GF-D8 (cell line): ENCODE data around the gene HOXA7.

Experiments used
- DNase-seq: peaks from one replicate; lab custom pipeline; 2025; lab: John Stamatoyannopoulos, UW

Gene HOXA7

DNA sequence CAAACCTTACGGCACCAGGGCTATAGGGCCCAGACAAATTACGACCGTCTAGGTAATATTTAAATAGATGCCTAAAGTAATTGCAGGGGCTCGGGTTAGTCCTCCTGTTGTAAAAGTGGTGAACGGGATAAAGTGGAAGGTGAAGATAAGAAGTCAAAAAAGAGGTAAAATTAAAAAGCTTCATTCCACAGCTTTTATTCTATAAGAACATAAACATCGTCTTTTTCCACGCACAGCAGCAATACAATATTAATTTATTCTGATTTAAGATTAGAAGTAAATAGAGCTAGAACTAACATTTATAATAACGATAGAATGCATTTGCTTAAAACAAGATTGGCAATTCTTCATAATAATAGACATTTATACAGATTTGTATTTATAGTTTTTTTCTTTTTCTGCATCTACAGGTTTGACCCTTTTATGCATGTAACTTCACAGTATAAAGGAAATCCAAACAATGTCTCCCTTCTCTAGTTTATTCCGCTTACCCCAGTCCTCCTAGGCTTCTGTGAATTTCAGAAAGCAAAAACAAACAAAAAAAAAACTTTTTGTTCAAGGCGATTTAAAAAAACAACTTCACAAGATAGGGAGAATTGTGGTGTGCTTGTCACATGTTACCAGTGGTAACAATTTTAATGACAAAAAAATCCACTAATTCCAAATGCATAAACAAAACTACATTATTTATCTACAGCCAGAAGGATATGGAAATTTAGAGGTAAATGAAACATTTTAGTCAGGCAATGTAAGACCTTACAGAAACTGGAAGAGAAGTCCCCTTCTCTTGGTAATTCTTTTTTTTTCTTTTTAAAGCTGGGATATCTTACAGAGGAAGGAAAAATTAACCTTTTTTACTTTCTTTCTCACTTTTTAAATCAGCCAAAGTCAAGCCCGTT lies 14.2 kb upstream of the HOXA7 start:
- DNase-seq, result no peak

DNA sequence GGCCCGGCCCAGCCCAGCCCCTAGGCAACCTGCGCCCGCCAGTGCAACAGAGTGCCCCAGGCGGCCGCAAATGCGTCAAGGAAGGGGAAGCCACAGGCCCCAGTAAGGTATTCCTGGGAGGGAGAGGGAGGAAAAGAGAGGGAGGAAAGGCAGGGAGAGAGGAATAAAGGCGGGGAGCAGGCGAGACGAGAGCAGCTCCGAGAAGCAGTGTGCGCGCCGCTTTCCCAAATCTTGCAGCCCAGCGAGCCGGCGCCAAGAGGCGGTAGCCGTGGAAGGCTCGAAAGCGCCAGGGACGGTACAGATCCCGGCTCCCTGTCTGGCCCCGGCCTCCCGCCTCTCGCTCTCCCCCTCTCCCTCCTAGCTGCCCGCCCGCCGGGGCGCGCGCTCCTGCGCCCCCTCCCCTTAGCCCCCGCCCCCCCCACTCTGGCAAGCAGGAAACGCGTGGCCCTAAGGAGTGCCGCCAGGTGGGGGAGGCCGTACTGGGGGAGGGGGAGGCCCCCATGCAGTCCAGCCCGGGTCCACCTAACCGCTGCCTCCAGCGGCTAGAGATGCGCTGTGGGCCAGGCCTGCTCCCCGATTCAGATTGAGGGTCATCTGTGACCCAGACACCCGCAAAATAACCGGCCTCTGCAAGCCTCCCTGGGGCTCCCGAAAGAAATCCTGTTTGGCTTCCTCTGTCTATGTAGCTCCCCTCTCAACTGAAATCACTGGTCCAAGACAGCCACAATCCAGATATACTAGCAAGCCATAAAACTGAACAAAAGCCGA lies 13.4 kb upstream of the HOXA7 start:
- DNase-seq, result no peak

DNA sequence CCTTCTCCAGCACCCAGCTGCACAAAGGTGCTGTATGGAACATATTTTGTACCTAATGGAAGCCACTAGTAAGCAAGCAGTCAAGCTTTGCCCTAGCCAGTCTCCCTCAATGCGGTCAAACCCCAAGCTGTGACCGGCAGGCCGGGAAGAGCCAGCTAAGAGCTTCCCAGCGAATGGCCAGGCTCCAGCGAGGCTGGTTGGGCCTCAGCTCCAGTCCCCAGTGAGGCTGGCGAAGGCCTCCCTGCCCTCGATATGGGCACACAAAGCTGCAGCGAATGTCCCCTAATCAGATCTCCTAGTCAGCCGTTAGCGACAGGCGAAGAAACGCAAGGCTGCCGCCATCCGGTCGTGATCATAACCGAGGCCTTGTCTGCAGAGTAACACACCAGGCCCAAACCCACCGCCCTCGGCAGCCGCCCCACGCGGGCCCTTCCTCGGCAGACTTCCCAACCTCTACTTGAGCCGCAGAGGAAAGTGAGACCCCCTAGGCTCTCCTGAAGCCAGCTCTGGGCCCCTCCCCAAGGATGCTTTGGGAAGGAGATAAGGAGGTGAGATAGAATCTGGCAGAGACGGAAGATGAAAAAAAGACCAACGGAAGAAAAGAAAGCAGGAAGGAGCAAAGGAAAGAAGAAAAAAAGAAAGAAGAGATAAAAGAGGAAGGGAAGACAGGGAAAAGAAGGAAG lies 11.9 kb upstream of the HOXA7 start:
- peak; percentile 85 for DNase-seq

DNA sequence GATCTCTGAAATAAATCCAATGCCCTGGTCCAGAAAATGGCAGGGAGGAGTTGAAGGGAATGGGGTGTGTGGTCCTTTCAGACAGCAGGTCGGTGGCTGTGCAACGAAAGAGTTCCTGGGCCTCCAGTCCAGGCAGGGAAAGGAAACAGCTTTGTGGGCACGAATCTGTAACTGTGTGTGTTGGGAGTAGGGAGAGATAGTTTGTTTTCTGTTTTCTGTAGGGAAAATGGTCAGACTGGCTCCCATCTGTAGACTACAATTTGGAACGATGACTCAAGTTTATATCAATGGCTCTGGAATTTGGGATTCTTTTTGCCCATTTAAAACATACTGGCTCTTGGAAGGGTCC lies 11.4 kb upstream of the HOXA7 start:
- DNase-seq, result no peak

DNA sequence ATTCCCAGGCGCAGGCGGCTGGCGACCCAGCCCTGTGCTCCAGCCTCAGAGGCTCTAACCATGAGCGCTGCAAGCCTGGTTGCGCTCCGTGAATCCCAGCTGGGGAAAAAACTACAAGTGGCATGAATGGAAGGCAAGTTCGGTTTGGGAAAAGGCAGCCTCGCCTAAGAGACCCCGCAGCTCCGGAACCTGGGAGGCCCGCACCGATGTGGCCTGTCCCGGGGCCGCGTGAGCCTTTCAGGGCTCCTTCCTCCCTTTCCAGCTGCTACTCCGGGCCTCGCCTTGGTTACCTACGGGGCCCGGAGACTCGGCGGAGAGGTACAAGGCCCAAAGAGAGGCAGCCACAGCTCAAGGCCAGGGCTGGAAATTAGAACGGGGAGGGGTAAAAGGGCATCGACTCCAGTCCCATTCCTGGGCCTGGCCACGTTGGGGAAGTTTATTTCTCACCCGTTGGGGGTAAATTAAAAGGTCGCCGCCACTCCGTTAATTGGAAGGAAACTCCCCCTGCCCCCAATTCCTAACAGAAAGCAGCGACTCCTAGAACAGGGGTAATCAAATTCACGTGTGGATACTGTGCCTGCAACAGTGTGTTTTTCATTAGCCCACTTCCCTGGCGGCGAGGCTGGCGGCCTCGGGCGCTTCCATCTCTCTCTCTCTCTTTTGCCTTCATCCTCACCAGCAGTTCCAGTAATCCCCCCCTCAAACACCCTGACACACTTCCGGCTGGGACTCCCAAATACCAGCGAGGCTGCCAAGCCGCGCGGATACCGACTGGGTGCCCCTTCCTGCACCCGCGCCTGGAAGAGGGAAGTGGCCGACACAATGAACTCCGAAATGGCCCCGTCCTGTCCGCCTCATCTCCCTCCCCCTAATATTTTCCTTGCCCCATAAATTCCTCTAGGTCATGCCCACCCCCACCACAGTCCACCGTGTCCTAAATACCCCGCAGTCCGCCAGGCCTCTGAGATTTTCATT lies 10.3 kb upstream of the HOXA7 start:
- DNase-seq, result peak; percentile 90

DNA sequence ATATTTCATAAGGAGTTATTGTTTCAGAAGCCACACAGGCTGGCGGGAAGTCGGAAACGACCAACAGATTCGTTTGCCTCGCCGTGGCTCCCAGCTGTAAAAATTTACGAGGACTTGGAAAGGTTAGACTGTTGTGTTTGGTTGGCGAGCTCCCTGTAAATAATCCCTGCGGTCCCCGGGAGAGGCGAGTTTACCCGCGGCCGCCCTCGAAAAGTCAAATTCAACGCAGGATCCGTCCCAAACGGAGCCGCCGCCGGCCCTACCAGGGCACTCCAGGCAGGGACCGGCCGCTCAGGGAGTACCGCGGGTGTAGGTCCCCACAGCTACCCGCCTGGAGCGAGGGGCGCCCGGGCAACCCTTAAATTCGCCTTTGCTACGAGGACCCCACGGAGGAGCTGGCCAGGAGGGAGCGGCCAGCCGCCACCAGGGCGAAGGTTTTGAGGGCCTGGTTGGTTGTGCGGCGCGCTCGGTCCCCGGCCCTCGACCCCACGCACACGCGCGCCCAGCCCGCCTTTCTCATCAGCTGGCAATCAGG lies 9.6 kb upstream of the HOXA7 start:
- no peak for DNase-seq

DNA sequence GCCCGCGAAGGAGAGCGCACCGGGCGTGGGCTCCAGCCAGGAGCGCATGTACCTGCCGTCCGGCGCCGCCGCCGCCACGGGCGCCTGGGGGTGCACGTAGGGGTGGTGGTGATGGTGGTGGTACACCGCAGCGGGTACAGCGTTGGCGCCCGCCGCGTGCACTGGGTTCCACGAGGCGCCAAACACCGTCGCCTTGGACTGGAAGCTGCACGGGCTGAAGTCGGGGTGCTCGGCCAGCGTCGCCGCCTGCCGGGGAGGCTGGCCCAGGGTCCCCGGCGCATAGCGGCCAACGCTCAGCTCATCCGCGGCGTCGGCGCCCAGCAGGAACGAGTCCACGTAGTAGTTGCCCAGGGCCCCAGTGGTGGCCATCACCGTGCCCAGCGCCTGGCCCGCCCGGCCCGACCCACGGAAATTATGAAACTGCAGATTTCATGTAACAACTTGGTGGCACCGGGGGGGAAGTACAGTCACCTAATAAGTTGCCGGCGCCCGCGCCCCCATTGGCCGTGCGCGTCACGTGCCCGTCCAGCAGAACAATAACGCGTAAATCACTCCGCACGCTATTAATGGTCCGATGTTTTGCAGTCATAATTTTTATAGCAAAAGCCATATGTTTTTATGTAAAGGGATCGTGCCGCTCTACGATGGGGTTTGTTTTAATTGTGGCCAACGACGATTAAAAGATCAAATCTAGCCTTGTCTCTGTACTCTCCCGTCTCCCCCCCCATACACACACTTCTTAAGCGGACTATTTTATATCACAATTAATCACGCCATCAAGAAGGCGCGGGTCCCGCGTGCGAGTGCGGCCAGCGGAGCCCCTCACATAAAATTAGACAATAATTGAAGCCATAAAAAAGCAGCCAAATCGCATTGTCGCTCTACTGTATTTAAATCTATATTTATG lies 8.9 kb upstream of the HOXA7 start, which contains the start of gene HOXA9:
Gene HOXA9, minus strand, starts transcription at position 449 of the 907 bp plus-strand sequence. Its CDS starts 80 bp downstream, at position 369.
- peak; percentile 90 for DNase-seq

GRCh38 chr7:27164367-27165088 lies 8.1 kb upstream of the HOXA7 start:
- DNase-seq, result no peak

- no peak for DNase-seq
Measured at GRCh38 chr7:27164045-27164366, 7.5 kb upstream of the HOXA7 start.

DNA sequence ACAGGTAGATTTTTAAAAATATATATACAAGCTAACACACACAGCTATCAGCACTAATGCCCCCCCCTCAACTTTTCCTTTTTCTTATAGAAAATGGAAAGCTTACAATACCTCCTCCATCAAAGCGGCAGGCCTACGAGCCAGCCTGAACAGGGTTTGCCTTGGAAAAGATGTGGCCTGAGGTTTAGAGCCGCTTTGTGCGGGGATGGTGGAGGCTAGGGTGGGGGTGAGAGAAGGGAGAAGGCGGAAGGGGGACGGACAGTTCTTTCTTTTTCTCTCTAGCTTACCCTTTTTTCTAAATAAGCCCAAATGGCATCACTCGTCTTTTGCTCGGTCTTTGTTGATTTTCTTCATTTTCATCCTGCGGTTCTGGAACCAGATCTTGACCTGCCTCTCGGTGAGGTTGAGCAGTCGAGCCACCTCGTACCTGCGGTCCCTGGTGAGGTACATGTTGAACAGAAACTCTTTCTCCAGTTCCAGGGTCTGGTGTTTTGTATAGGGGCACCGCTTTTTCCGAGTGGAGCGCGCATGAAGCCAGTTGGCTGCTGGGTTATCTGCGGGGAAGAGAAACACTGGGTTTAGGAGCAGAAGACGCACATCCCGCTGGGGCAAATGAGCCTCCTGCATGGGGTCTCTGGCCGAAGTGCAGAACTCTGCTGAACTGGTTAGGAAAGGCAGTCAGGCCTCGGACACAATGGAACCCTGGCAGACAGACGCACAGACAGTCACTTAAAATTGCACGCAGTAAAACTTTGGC lies 7.0 kb upstream of the HOXA7 start:
- no peak for DNase-seq

- no peak for DNase-seq
Measured at GRCh38 chr7:27162561-27163287, 6.2 kb upstream of the HOXA7 start.

DNA sequence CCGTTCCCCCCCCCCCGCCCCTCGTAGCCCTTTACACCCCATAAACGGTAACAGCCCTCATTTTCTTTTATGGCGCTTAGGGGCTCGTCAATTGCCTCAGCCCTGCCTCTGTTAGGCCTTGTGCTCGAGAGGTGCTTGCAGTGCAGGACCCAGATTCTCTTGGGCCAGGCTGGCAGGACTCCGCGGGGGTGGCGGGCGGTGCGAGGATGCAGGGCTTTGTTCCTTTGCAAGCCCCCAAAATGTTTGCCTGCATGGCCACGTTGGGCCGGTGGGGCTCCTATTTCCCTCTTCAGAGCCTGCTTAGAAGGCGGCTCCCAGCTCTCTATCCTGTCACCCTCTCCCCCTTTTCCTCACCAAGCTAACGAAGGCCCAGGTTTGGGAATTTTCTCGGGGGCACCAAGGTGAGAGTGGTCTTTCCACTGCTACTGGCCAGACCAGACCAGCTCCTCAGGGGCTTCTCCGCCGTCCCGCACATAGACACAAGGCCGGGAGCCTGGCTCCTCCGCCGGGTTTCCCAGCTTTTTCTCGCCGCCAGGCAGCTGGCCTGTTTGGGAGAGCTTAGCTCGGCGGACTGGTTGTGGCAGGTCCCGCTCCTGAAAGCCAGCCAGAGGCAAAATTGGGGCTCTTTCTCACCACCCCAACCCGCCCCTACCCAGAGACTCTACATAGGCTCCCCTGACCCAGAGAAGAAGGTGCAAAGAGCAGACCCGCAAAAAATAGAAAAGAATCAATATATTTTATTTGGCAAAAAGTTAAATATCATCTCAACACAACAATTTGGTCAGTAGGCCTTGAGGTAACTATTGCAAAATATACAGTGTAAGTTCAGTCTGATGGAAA lies 5.5 kb upstream of the HOXA7 start:
- DNase-seq, result no peak

DNA sequence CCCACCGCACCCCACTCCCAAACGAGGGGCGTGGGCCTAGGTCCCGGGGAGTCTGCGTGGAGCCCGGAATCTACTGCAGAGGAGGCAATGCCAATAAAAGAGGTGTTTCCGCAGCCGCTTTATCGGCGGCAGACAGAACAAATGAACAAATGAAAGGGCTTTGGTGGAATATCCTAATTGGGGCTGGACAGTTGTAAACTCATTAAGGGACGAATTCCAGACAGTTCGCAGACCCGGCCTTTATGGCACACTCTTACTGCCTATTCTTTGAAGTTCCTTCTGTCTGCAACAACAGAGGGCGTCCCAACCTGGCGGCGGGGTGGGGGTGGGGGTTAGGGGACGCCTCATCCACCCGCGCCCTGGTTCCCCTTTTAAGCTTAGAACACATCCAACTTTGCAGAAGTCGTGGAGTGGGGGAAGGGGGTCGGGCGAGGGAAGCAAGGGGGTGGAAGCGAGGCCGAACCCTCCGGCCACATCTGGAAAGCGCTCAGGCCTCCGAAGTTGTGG lies 4.8 kb upstream of the HOXA7 start:
- peak; percentile 84 for DNase-seq

DNA sequence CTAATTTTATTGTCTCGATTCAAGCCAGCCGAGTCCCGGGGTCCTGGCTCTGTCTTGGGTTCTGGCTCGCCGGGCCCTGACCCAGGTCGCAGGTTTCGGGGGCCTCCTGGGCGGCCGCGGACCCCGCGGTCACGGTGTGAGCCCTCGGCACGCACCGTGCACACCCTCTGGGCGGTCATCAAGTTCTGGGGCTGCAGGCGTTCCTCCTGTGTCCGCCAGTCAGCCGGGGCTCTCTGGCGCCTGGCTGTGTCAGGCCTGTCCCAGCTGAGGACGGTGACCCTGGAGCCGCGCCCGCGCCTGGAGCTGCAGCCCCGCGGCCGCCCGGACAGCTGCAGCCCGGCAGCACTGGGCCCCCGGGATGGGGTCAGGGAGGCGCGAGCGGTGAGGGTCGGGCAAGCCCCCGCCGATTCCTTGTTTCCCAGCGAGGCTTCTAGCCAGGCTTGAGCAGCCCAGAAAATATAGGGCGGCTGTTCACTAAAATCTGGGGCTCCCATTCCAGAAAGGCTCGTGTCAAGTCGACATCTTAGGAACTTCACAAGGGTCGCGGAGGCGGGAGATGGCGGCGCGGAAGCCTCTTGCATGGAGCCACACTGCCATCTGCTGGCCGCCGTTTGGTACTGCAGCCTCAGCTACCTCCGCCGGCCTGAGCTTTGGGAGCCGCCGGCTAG lies 4.2 kb upstream of the HOXA7 start:
- DNase-seq, result peak; percentile 75

GRCh38 chr7:27160145-27160545 lies 3.7 kb upstream of the HOXA7 start:
- no peak for DNase-seq
